Measurements from ENCODE around the gene ANGPTL8. TPM values are rescaled to one million over a fixed set of nuclear protein-coding genes. Genes with fewer than 3 reads are reported as not detected.
A peak's percentile ranks its signal among the peaks of the same experiment; 100 is the strongest.

ANGPTL8 gene
- total and polyA plus RNA-seq, 2 of the 13 experiments (the other 11 are each of a cell fraction or from before 2014, with no cell fraction given), result 27.3 to 243 TPM

GRCh38 chr19:11265785-11266236 is 26.4 kb downstream of the ANGPTL8 start (continued):
- TF ChIP-seq, protein P1, sequence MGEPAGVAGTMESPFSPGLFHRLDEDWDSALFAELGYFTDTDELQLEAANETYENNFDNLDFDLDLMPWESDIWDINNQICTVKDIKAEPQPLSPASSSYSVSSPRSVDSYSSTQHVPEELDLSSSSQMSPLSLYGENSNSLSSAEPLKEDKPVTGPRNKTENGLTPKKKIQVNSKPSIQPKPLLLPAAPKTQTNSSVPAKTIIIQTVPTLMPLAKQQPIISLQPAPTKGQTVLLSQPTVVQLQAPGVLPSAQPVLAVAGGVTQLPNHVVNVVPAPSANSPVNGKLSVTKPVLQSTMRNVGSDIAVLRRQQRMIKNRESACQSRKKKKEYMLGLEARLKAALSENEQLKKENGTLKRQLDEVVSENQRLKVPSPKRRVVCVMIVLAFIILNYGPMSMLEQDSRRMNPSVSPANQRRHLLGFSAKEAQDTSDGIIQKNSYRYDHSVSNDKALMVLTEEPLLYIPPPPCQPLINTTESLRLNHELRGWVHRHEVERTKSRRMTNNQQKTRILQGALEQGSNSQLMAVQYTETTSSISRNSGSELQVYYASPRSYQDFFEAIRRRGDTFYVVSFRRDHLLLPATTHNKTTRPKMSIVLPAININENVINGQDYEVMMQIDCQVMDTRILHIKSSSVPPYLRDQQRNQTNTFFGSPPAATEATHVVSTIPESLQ (CRISPR knock-in tag; conservative IDR thresholded peaks at IDR 0.05), result no peak
- TF ChIP-seq, protein P2, sequence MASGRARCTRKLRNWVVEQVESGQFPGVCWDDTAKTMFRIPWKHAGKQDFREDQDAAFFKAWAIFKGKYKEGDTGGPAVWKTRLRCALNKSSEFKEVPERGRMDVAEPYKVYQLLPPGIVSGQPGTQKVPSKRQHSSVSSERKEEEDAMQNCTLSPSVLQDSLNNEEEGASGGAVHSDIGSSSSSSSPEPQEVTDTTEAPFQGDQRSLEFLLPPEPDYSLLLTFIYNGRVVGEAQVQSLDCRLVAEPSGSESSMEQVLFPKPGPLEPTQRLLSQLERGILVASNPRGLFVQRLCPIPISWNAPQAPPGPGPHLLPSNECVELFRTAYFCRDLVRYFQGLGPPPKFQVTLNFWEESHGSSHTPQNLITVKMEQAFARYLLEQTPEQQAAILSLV (CRISPR knock-in tag; IDR thresholded peaks at IDR 0.05; ENCODE audit: borderline replicate concordance), result peak; percentile 95
- TF ChIP-seq ZNF160 (CRISPR knock-in tag; IDR thresholded peaks at IDR 0.05) (peak; percentile 82; the same call in 1 of the 2 replicates), CHD2 (IDR thresholded peaks at IDR 0.05; ENCODE audit: low read depth, low read length) (no peak), TGIF2 (CRISPR knock-in tag; IDR thresholded peaks at IDR 0.05) (peak; percentile 98), TARDBP (CRISPR knock-in tag; IDR thresholded peaks at IDR 0.05) (peak; percentile 99), ZSCAN30 (CRISPR knock-in tag; IDR thresholded peaks at IDR 0.05) (no peak), ZNF713 (CRISPR knock-in tag; IDR thresholded peaks at IDR 0.05) (no peak), SMC3 (IDR thresholded peaks at IDR 0.05; ENCODE audit: low read length) (no peak), ZMAT5 (CRISPR knock-in tag; IDR thresholded peaks at IDR 0.05; ENCODE audit: borderline replicate concordance, low read depth) (no peak), ZNF224 (CRISPR knock-in tag; IDR thresholded peaks at IDR 0.05) (no peak), ZNF326 (CRISPR knock-in tag; IDR thresholded peaks at IDR 0.05; ENCODE audit: borderline replicate concordance) (no peak), ZNF512 (CRISPR knock-in tag; IDR thresholded peaks at IDR 0.05) (0 out of 2 replicates have a peak, but pooled peaks have one; percentile 19), PAX8 (CRISPR knock-in tag; IDR thresholded peaks at IDR 0.05; ENCODE audit: borderline replicate concordance) (no peak), MBD4 (IDR thresholded peaks at IDR 0.05; ENCODE audit: borderline replicate concordance, low read length) (no peak), ZSCAN31 (CRISPR knock-in tag; IDR thresholded peaks at IDR 0.05; ENCODE audit: low read depth) (peak; percentile 95)
- TF ChIP-seq, protein P3, sequence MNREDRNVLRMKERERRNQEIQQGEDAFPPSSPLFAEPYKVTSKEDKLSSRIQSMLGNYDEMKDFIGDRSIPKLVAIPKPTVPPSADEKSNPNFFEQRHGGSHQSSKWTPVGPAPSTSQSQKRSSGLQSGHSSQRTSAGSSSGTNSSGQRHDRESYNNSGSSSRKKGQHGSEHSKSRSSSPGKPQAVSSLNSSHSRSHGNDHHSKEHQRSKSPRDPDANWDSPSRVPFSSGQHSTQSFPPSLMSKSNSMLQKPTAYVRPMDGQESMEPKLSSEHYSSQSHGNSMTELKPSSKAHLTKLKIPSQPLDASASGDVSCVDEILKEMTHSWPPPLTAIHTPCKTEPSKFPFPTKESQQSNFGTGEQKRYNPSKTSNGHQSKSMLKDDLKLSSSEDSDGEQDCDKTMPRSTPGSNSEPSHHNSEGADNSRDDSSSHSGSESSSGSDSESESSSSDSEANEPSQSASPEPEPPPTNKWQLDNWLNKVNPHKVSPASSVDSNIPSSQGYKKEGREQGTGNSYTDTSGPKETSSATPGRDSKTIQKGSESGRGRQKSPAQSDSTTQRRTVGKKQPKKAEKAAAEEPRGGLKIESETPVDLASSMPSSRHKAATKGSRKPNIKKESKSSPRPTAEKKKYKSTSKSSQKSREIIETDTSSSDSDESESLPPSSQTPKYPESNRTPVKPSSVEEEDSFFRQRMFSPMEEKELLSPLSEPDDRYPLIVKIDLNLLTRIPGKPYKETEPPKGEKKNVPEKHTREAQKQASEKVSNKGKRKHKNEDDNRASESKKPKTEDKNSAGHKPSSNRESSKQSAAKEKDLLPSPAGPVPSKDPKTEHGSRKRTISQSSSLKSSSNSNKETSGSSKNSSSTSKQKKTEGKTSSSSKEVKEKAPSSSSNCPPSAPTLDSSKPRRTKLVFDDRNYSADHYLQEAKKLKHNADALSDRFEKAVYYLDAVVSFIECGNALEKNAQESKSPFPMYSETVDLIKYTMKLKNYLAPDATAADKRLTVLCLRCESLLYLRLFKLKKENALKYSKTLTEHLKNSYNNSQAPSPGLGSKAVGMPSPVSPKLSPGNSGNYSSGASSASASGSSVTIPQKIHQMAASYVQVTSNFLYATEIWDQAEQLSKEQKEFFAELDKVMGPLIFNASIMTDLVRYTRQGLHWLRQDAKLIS (CRISPR knock-in tag; IDR thresholded peaks at IDR 0.05), result no peak
- TF ChIP-seq, protein P4, sequence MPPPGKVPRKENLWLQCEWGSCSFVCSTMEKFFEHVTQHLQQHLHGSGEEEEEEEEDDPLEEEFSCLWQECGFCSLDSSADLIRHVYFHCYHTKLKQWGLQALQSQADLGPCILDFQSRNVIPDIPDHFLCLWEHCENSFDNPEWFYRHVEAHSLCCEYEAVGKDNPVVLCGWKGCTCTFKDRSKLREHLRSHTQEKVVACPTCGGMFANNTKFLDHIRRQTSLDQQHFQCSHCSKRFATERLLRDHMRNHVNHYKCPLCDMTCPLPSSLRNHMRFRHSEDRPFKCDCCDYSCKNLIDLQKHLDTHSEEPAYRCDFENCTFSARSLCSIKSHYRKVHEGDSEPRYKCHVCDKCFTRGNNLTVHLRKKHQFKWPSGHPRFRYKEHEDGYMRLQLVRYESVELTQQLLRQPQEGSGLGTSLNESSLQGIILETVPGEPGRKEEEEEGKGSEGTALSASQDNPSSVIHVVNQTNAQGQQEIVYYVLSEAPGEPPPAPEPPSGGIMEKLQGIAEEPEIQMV (CRISPR knock-in tag; IDR thresholded peaks at IDR 0.05; ENCODE audit: low read depth), result peak; percentile 86; the same call in 1 of the 2 replicates

Data from HepG2 (cell line).